Mesendoderm (in vitro differentiated cells): Measurements from ENCODE around the gene BACH1.
"Not testable (repeated sequence)": the region's sequence is repeated elsewhere in the genome, so short reads cannot be mapped to it uniquely, and the experiment has no call there.

Source experiments
- DNase-seq: peaks from one replicate; pipeline ENCODE4 v3.0.0; 2013
- H2AK5ac ChIP-seq: 2 replicates; pipeline ENCODE4 v1.6.1; 2013; ENCODE audit warnings: low read length, inconsistent platforms
- H2BK120ac ChIP-seq: 2 replicates; pipeline ENCODE4 v1.6.1; 2013; ENCODE audit warnings: low read depth, mild to moderate bottlenecking, low read length, moderate library complexity, mixed read lengths
- H2BK15ac ChIP-seq: replicated peaks from 2 replicates; pipeline ENCODE4 v1.6.1; 2013; ENCODE audit warnings: low read depth, mild to moderate bottlenecking, moderate library complexity
- H2BK5ac ChIP-seq: 2 replicates; pipeline ENCODE4 v1.6.1; 2013; ENCODE audit warnings: low read length, inconsistent platforms
- H3K18ac ChIP-seq: 2 replicates; pipeline ENCODE4 v1.6.1; 2013; ENCODE audit warnings: mild to moderate bottlenecking, low read length, mixed read lengths
- H3K23ac ChIP-seq: one replicate; pipeline ENCODE4 v1.6.1; 2013; ENCODE audit warnings: low read length
- H3K27ac ChIP-seq: 2 replicates; pipeline ENCODE4 v1.5.1; 2013; ENCODE audit warnings: low read depth, mild to moderate bottlenecking, inconsistent platforms, low read length, moderate library complexity
- H3K27me3 ChIP-seq: 2 replicates; pipeline ENCODE4 v1.6.1; 2013; ENCODE audit warnings: low read length, control low read depth, mild to moderate bottlenecking, inconsistent platforms; ENCODE audit not compliant: insufficient read depth, poor library complexity
- H3K36me3 ChIP-seq: 2 replicates; pipeline ENCODE4 v1.6.1; 2013; ENCODE audit warnings: low read length, inconsistent platforms; ENCODE audit not compliant: control insufficient read depth, insufficient read depth
- H3K4ac ChIP-seq: one replicate; pipeline ENCODE4 v1.6.1; 2013; ENCODE audit warnings: low read depth, mild to moderate bottlenecking, low read length, moderate library complexity
- H3K4me1 ChIP-seq: 2 replicates; pipeline ENCODE4 v1.6.1; 2013; ENCODE audit warnings: low read depth, low read length, inconsistent platforms; ENCODE audit not compliant: control insufficient read depth
- H3K4me2 ChIP-seq: 2 replicates; pipeline ENCODE4 v1.6.1; 2013; ENCODE audit warnings: low read length
- H3K4me3 ChIP-seq: 2 replicates; pipeline ENCODE4 v1.5.1; 2013; ENCODE audit warnings: mild to moderate bottlenecking, low read length
- H3K56ac ChIP-seq: one replicate; pipeline ENCODE4 v1.6.1; 2013; ENCODE audit warnings: low read length
- H3K79me1 ChIP-seq: 2 replicates; pipeline ENCODE4 v1.6.1; 2013; ENCODE audit warnings: low read length, inconsistent platforms
- H3K79me2 ChIP-seq: 2 replicates; pipeline ENCODE4 v1.6.1; 2013; ENCODE audit warnings: mild to moderate bottlenecking, low read length; ENCODE audit not compliant: control insufficient read depth, insufficient read depth
- H3K9ac ChIP-seq: 2 replicates; pipeline ENCODE4 v1.6.1; 2013; ENCODE audit warnings: low read length, inconsistent platforms
- H4K5ac ChIP-seq: one replicate; pipeline ENCODE4 v1.6.1; 2013; ENCODE audit warnings: low read length
- H4K8ac ChIP-seq: one replicate; pipeline ENCODE4 v1.6.1; 2013; ENCODE audit warnings: low read depth, mild to moderate bottlenecking, control low read depth, low read length, moderate library complexity
- WGBS: extraction: QIAGEN DNeasy Blood & Tissue Kit; methylation state at CpG from one replicate; pipeline ENCODE4 v1.1.7; 2013; ENCODE audit warnings: low lambda C conversion rate, missing lambda C conversion rate; ENCODE audit not compliant: insufficient coverage; ENCODE audit errors: extremely low coverage; 5-methylcytosine and 5-hydroxymethylcytosine counted together

The BACH1 gene

GRCh38 chr21:29355043-29355710, 56.5 kb downstream of the BACH1 start:
- H4K8ac ChIP-seq, H3K79me1 ChIP-seq, H3K27me3 ChIP-seq, H2BK120ac ChIP-seq, H2BK5ac ChIP-seq, H3K4me1 ChIP-seq, H2AK5ac ChIP-seq, H3K56ac ChIP-seq, DNase-seq, H3K23ac ChIP-seq, H3K18ac ChIP-seq, H3K4me3 ChIP-seq, H4K5ac ChIP-seq, H3K4ac ChIP-seq, H3K4me2 ChIP-seq, H3K9ac ChIP-seq, H3K27ac ChIP-seq, H3K79me2 ChIP-seq, H2BK15ac ChIP-seq, H3K36me3 ChIP-seq: not testable (repeated sequence)
- no CpG with 5 or more reads among the region's 14 CpGs for WGBS

GRCh38 chr21:29356291-29356690, 57.6 kb downstream of the BACH1 start:
- H3K18ac ChIP-seq, H4K5ac ChIP-seq, H2AK5ac ChIP-seq, H3K4ac ChIP-seq, H3K4me1 ChIP-seq, H4K8ac ChIP-seq, H3K27me3 ChIP-seq, H3K4me3 ChIP-seq, H3K23ac ChIP-seq, H3K79me2 ChIP-seq, H3K9ac ChIP-seq, H3K4me2 ChIP-seq, H3K36me3 ChIP-seq, H3K27ac ChIP-seq, H3K79me1 ChIP-seq, H2BK5ac ChIP-seq, H2BK15ac ChIP-seq, H2BK120ac ChIP-seq, H3K56ac ChIP-seq: not testable (repeated sequence)
- DNase-seq: peak; percentile 55
- no CpG with 5 or more reads among the region's 1 CpG for whole genome bisulfite sequencing

DNA sequence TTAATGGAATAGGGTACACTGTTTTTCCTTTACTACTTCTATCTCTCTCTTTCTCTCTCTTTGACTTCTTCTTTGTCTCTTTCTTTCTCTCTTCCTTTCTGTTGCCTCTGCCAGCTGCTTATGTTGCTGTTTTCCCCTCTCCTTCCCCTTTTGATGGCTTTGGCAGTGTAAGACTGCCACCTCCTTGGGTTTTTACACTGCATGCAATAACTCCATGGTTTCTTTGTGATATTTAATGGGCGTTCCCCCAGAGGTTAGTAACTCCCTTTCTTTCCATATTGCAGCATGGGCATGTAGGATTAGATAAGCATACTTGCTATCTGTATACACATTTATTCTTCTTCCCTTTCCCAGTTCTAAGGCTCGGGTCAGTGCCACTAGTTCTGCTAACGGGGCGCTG, 58.1 kb downstream of the BACH1 start:
- H3K9ac ChIP-seq, H3K4me1 ChIP-seq, H2BK120ac ChIP-seq, H3K79me2 ChIP-seq, H2BK15ac ChIP-seq, H2AK5ac ChIP-seq, H3K18ac ChIP-seq, H4K5ac ChIP-seq, H3K36me3 ChIP-seq, DNase-seq, H3K4me2 ChIP-seq, H2BK5ac ChIP-seq, H3K23ac ChIP-seq, H3K79me1 ChIP-seq, H3K27me3 ChIP-seq, H3K4me3 ChIP-seq, H3K4ac ChIP-seq, H4K8ac ChIP-seq, H3K27ac ChIP-seq: not testable (repeated sequence)
- no CpG with 5 or more reads among the region's 4 CpGs for WGBS
- peak overlapping the region; percentile 34 for H3K56ac ChIP-seq

- no peak for DNase-seq
- no peak overlapping the region for H4K8ac ChIP-seq
- WGBS: no CpG with 5 or more reads among the region's 3 CpGs
- H3K79me2 ChIP-seq: no peaks in the 10 kb centered on the region
- no peak overlapping the region for H3K4me2 ChIP-seq
- no peak overlapping the region for H3K18ac ChIP-seq
- no peaks in the 10 kb centered on the region for H3K27me3 ChIP-seq
- no peak overlapping the region for H2AK5ac ChIP-seq
- H2BK15ac ChIP-seq: no peak overlapping the region
- H3K36me3 ChIP-seq: no peaks in the 10 kb centered on the region
- no peaks in the 10 kb centered on the region for H3K4me1 ChIP-seq
- no peak overlapping the region for H2BK120ac ChIP-seq
- no peak overlapping the region for H3K4me3 ChIP-seq
- no peak overlapping the region for H3K23ac ChIP-seq
- no peak overlapping the region for H2BK5ac ChIP-seq
- H4K5ac ChIP-seq: no peak overlapping the region
- H3K56ac ChIP-seq: no peak overlapping the region
- no peaks in the 10 kb centered on the region for H3K79me1 ChIP-seq
- H3K9ac ChIP-seq: no peak overlapping the region
- H3K27ac ChIP-seq: no peak overlapping the region
- no peak overlapping the region for H3K4ac ChIP-seq
Measured at GRCh38 chr21:29359718-29360117, 61.0 kb downstream of the BACH1 start.

DNA sequence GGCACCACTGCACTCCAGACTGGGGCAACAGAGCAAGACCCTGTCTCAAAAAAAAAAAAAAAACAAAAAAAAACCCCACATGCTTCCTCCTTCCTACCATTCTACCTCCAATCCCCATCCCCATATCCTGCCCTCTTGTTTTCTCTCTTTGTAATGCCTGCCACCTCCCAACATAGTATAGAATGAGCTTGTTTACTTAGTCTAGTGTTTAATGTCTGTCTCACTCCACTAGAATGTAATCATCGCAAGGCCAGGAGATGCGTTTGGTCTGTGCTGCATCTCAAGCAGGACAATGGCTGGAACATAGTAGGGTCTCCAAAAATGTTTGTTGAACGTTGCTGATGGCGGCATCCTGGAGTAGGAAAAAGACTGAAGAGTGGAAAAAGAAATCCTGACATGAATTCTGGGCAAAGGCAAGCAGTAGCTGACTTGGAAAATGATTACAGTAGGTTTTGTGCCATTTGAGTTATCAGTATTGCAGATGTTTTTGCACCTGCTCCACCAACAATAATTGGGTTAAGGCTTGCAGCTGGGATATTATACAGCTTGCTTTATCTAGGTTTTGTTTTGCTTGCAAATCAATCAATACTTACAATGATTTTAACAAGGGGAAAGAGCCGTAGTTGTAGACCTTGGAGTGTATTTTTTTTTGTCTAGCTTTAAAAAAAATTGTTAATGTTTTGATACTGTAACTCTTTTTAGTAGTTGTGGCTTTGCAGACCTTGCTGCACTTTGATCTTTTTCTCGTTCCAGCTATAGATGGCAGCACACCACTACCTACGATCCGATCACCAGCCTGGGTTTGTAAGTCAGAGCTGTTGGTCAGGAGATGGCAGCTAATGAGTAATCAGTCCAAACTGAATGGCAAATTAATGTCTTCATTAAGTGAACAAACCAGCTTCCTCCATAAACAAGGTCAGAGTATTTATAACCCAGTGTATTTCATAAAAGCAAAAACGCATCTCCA, 62.4 kb downstream of the BACH1 start:
- H3K4me2 ChIP-seq: no peak overlapping the region
- no peak overlapping the region for H2BK5ac ChIP-seq
- H3K9ac ChIP-seq: no peak overlapping the region
- H3K18ac ChIP-seq: no peak overlapping the region
- H4K5ac ChIP-seq: no peak overlapping the region
- H3K36me3 ChIP-seq: no peaks in the 10 kb centered on the region
- no peak overlapping the region for H3K27ac ChIP-seq
- no CpG with 5 or more reads among the region's 9 CpGs for WGBS
- H3K79me2 ChIP-seq: no peaks in the 10 kb centered on the region
- no peak overlapping the region for H3K4me3 ChIP-seq
- H3K4ac ChIP-seq: no peak overlapping the region
- no peak overlapping the region for H3K23ac ChIP-seq
- H3K79me1 ChIP-seq: no peaks in the 10 kb centered on the region
- H3K27me3 ChIP-seq: no peaks in the 10 kb centered on the region
- no peak overlapping the region for H2BK120ac ChIP-seq
- no peak overlapping the region for H4K8ac ChIP-seq
- H3K4me1 ChIP-seq: no peaks in the 10 kb centered on the region
- DNase-seq: peak; percentile 37
- H2AK5ac ChIP-seq: no peak overlapping the region
- no peak overlapping the region for H3K56ac ChIP-seq
- H2BK15ac ChIP-seq: no peak overlapping the region
